A549 (cell line): ENCODE data around the gene VSIG4. TPM values are rescaled to one million over a fixed set of nuclear protein-coding genes. Genes with fewer than 3 reads are reported as not detected.

Source experiments
- ATAC-seq, 2 experiments: fragments of 200-7000 bp in 1 of 2; fragments of >200 bp in 1 of 2; cut with Nextera tagmentation in 1 of 2; cut with Tn5 transposase in 1 of 2; 3 replicates each; pipeline versions ENCODE4 v1.8.0 to v1.9.1; 2018 to 2020; ENCODE audit warnings: mild to moderate bottlenecking in 1 of 2, moderate library complexity in 1 of 2
- CTCF ChIA-PET: fragments of 300-600 bp; sonication (Branson Sonifier 250); formaldehyde crosslinking; extraction: SDS; loops from one replicate; lab custom pipeline; 2021; ENCODE audit warnings: antibody characterized with exemption, inconsistent platforms; lab: Yijun Ruan, JAX
- POLR2A ChIA-PET: fragments of 350-600 bp; formaldehyde crosslinking; extraction: SDS; loops from one replicate; lab custom pipeline; 2021; ENCODE audit warnings: antibody characterized with exemption, inconsistent platforms; lab: Yijun Ruan, JAX
- DNase-seq, 2 experiments: peaks; one replicate each; pipeline versions ENCODE4 v3.0.0 to v3.0.0-alpha.2; 2011 to 2016; ENCODE audit warnings: low read depth in 1 of 2, low spot score in 1 of 2
- FAIRE-seq: peaks from 2 replicates; lab custom pipeline; 2011; peaks lifted over from hg19 to GRCh38; lab: Jason Lieb, UNC
- H3K27ac ChIP-seq, 2 experiments: fragments of >200 bp; sonication (Bioruptor Twin); formaldehyde crosslinking; 3 replicates each; pipeline ENCODE4 v1.5.1; 2016 to 2017
- H3K4me1 ChIP-seq: fragments of >200 bp; sonication (Bioruptor Twin); formaldehyde crosslinking; 3 replicates; pipeline ENCODE4 v1.6.1; 2016
- H3K4me2 ChIP-seq: fragments of >200 bp; sonication (Bioruptor Twin); formaldehyde crosslinking; 3 replicates; pipeline ENCODE4 v1.6.1; 2016
- H3K4me3 ChIP-seq: fragments of >200 bp; sonication (Bioruptor Twin); formaldehyde crosslinking; 3 replicates; pipeline ENCODE4 v1.5.1; 2016
- H3K9me3 ChIP-seq: fragments of >200 bp; sonication (Bioruptor Twin); formaldehyde crosslinking; 3 replicates; pipeline ENCODE4 v1.6.1; 2016
- CBX2 ChIP-seq: fragments of 200-600 bp; sonication (generic); IDR thresholded peaks from 2 replicates; pipeline ENCODE4 v1.6.1; 2016; ENCODE audit warnings: low read depth, mild to moderate bottlenecking, borderline replicate concordance
- CEBPB ChIP-seq, 2 experiments: fragments of >200 bp in 1 of 2; sonication (Bioruptor Twin) in 1 of 2; formaldehyde crosslinking in 1 of 2; IDR thresholded peaks; 2 replicates each; pipeline ENCODE4 v1.6.1; 2012 to 2016
- CHD2 ChIP-seq: fragments of 150-350 bp; IDR thresholded peaks from 2 replicates; pipeline ENCODE4 v1.6.1; 2014; ENCODE audit warnings: low read length; ENCODE audit not compliant: partially characterized antibody
- EHF ChIP-seq: fragments of 250-450 bp; sonication (Bioruptor Pico); IDR thresholded peaks from 2 replicates; pipeline ENCODE4 v1.5.0; 2020; ENCODE audit warnings: mild to moderate bottlenecking
- EP300 ChIP-seq, 2 experiments: fragments of >200 bp; sonication (Bioruptor Twin); formaldehyde crosslinking; IDR thresholded peaks; 2 replicates in 1 of 2; 3 replicates in 1 of 2; pipeline ENCODE4 v1.6.1; 2016 to 2017
- ESRRA ChIP-seq: fragments of 150-350 bp; IDR thresholded peaks from 2 replicates; pipeline ENCODE4 v1.6.1; 2014; ENCODE audit warnings: mild to moderate bottlenecking, low read length, borderline replicate concordance
- FOSB ChIP-seq: fragments of 250-450 bp; sonication (Bioruptor Pico); IDR thresholded peaks from 2 replicates; pipeline ENCODE4 v1.5.0; 2020; ENCODE audit warnings: mild to moderate bottlenecking, moderate library complexity
- GATA3 ChIP-seq: IDR thresholded peaks from 2 replicates; pipeline ENCODE4 v1.6.1; 2012; ENCODE audit warnings: borderline replicate concordance
- HEYL ChIP-seq: fragments of 250-450 bp; sonication (Bioruptor Pico); IDR thresholded peaks from 2 replicates; pipeline ENCODE4 v1.8.0; 2021; ENCODE audit warnings: mild to moderate bottlenecking, moderate library complexity
- KDM5A ChIP-seq: fragments of 200-600 bp; sonication (generic); IDR thresholded peaks from 2 replicates; pipeline ENCODE4 v1.6.1; 2016; ENCODE audit warnings: antibody characterized with exemption, mild to moderate bottlenecking
- MAFK ChIP-seq: fragments of 450-650 bp; IDR thresholded peaks from 2 replicates; pipeline ENCODE4 v1.6.1; 2014; ENCODE audit not compliant: partially characterized antibody
- MAZ ChIP-seq: fragments of 150-350 bp; IDR thresholded peaks from 2 replicates; pipeline ENCODE4 v1.6.1; 2014; ENCODE audit warnings: antibody characterized with exemption, low read depth, low read length, borderline replicate concordance
- MYC ChIP-seq: IDR thresholded peaks from 2 replicates; pipeline ENCODE4 v1.6.1; 2012; ENCODE audit warnings: mild to moderate bottlenecking, inconsistent platforms, low read length, improper control_type of control experiment, borderline replicate concordance
- NPAS2 ChIP-seq: fragments of 250-450 bp; sonication (Bioruptor Pico); IDR thresholded peaks from 2 replicates; pipeline ENCODE4 v1.8.0; 2022; ENCODE audit warnings: mild to moderate bottlenecking, moderate library complexity, borderline replicate concordance
- NR3C1 ChIP-seq: fragments of >200 bp; sonication (Bioruptor Twin); formaldehyde crosslinking; IDR thresholded peaks from 3 replicates; pipeline ENCODE4 v1.6.1; 2017
- POLR2A ChIP-seq: IDR thresholded peaks from 2 replicates; pipeline ENCODE4 v1.6.1; 2012; ENCODE audit warnings: mild to moderate bottlenecking, low read length
- POLR2AphosphoS2 ChIP-seq: conservative IDR thresholded peaks from 2 replicates; pipeline ENCODE4 v1.6.1; 2012; ENCODE audit warnings: low read length, improper control_type of control experiment, inconsistent platforms
- RARB ChIP-seq: fragments of 250-450 bp; sonication (Bioruptor Pico); IDR thresholded peaks from 2 replicates; pipeline ENCODE4 v1.8.0; 2021; ENCODE audit warnings: mild to moderate bottlenecking, moderate library complexity
- RCOR1 ChIP-seq: fragments of 150-350 bp; IDR thresholded peaks from 2 replicates; pipeline ENCODE4 v1.6.1; 2014; ENCODE audit warnings: antibody characterized with exemption, low read length, low read depth
- RFX5 ChIP-seq: fragments of 450-650 bp; IDR thresholded peaks from 2 replicates; pipeline ENCODE4 v1.7.1; 2014; ENCODE audit warnings: antibody characterized with exemption, mild to moderate bottlenecking, moderate library complexity
- RNF2 ChIP-seq: fragments of 200-600 bp; sonication (generic); IDR thresholded peaks from 2 replicates; pipeline ENCODE4 v1.6.1; 2016; ENCODE audit warnings: low read depth, mild to moderate bottlenecking, antibody characterized with exemption, moderate library complexity, borderline replicate concordance
- SREBF2 ChIP-seq: fragments of 450-650 bp; IDR thresholded peaks from 2 replicates; pipeline ENCODE4 v1.6.1; 2014; ENCODE audit warnings: mild to moderate bottlenecking, moderate library complexity
- TFCP2L1 ChIP-seq: fragments of 250-450 bp; sonication (Bioruptor Pico); IDR thresholded peaks from 2 replicates; pipeline ENCODE4 v1.5.0; 2021; ENCODE audit warnings: mild to moderate bottlenecking
- TP53 ChIP-seq: fragments of 250-450 bp; sonication (Bioruptor Pico); IDR thresholded peaks from 2 replicates; pipeline ENCODE4 v1.5.0; 2021; ENCODE audit warnings: mild to moderate bottlenecking, moderate library complexity
- USF2 ChIP-seq: fragments of 450-650 bp; IDR thresholded peaks from 2 replicates; pipeline ENCODE4 v1.6.1; 2014; ENCODE audit warnings: antibody characterized with exemption
- ZFP36 ChIP-seq: fragments of 450-650 bp; IDR thresholded peaks from 2 replicates; pipeline ENCODE4 v1.6.1; 2014; ENCODE audit warnings: borderline replicate concordance; ENCODE audit not compliant: partially characterized antibody
- WGBS: methylation state at CpG from one replicate; pipeline ENCODE4 v1.1.6; 2017; ENCODE audit errors: missing lambda C conversion rate; 5-methylcytosine and 5-hydroxymethylcytosine counted together
- polyA plus RNA-seq, 4 experiments: library from polyadenylated mRNA; depleted of rRNA in 3 of 4; stranded (reverse); fragments of >200 nt; fragmentation: RNase III in 1 of 4; extraction: RNeasy Plus Mini Kit Qiagen cat#74134 plus additional on column Dnase treatment in 1 of 4; gene quantifications; 2 replicates in 3 of 4; 3 replicates in 1 of 4; pipeline ENCODE4 v1.2.3, GENCODE V29; 2011 to 2017
- TF ChIP-seq, protein P1 (sequence below): IDR thresholded peaks from 2 replicates; pipeline ENCODE4 v1.6.1; 2012; ENCODE audit warnings: low read depth, borderline replicate concordance
- TF ChIP-seq, protein P2 (sequence below): fragments of 250-450 bp; sonication (Bioruptor Pico); IDR thresholded peaks from 2 replicates; pipeline ENCODE4 v1.5.0; 2021; ENCODE audit warnings: mild to moderate bottlenecking, moderate library complexity, borderline replicate concordance

Gene VSIG4
- polyA plus RNA-seq, 2 of the 4 experiments (the other 2 are of a cell fraction): not detected

GRCh38 chrX:66007851-66008250, 32.0 kb downstream of the VSIG4 start:
- Histone ChIP-seq H3K4me2 (no peak overlapping the region), H3K4me1 (no peaks in the 10 kb centered on the region), H3K27ac (no peak overlapping the region), H3K9me3 (no peaks in the 10 kb centered on the region), H3K4me3 (no peak overlapping the region)
- ChIA-PET POLR2A (no interaction called here), CTCF (interaction anchor here (0.6 kb wide), 1 partner anchor 60 kb away, joined by 4 read pairs; no protein-coding TSS in a partner anchor)
- DNase-seq (no peak), FAIRE-seq (no peak), ATAC-seq (no peak)
- TF ChIP-seq RFX5 (no peak), HEYL (CRISPR knock-in tag) (no peak), ZFP36 (no peak), EHF (no peak), EP300 (IDR thresholded peaks at IDR 0.05) (no peak), RNF2 (no peak), SREBF2 (no peak), ESRRA (no peak), POLR2A (no peak), KDM5A (no peak), CEBPB (IDR thresholded peaks at IDR 0.05) (no peak), MAFK (no peak), NPAS2 (CRISPR knock-in tag) (no peak), RARB (CRISPR knock-in tag) (no peak)
- TF ChIP-seq, protein P1, sequence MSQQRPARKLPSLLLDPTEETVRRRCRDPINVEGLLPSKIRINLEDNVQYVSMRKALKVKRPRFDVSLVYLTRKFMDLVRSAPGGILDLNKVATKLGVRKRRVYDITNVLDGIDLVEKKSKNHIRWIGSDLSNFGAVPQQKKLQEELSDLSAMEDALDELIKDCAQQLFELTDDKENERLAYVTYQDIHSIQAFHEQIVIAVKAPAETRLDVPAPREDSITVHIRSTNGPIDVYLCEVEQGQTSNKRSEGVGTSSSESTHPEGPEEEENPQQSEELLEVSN: no peak
- TF ChIP-seq, protein P2, sequence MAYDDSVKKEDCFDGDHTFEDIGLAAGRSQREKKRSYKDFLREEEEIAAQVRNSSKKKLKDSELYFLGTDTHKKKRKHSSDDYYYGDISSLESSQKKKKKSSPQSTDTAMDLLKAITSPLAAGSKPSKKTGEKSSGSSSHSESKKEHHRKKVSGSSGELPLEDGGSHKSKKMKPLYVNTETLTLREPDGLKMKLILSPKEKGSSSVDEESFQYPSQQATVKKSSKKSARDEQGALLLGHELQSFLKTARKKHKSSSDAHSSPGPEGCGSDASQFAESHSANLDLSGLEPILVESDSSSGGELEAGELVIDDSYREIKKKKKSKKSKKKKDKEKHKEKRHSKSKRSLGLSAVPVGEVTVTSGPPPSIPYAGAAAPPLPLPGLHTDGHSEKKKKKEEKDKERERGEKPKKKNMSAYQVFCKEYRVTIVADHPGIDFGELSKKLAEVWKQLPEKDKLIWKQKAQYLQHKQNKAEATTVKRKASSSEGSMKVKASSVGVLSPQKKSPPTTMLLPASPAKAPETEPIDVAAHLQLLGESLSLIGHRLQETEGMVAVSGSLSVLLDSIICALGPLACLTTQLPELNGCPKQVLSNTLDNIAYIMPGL: no peak

DNA sequence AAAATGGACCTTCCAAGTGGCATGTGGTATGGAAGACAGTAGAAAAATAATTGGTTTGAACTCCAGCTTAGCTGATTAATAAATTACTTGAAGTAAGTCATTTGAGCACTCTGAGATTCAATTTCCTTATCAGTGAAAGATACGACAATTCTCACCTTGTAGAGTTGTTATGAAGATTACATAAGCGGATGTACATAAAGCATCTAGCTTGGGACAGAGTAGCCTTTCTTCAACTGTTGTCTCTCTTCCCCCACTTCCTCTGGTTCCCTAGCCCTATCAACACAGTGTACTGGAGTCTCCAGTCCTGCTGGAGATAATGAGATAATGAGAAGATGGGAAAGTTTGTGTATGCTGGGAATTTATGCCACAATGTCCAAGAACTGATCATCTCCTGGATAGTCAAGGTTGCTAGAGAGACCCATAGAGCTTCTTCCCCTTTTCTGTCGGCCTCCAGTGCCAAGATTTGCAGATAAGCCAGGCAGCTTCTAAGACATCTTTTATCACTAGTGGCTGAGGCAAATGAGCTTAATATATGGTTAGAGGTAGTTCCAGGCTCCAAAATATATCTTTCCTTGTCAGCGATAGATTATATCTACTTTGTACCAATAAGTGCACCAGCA, 33.9 kb downstream of the VSIG4 start:
- H3K4me2 ChIP-seq: no peak overlapping the region
- ChIA-PET POLR2A (no interaction called here), CTCF (no interaction called here)
- no peaks in the 10 kb centered on the region for H3K9me3 ChIP-seq
- H3K4me1 ChIP-seq: no peaks in the 10 kb centered on the region
- DNase-seq (no peak), ATAC-seq (no peak), FAIRE-seq (peak; percentile 43)
- TF ChIP-seq CBX2 (no peak), HEYL (CRISPR knock-in tag) (no peak), NR3C1 (no peak)
- WGBS: 48% methylated on average over 4 of the region's 4 CpGs
- H3K27ac ChIP-seq: no peak overlapping the region
- H3K4me3 ChIP-seq: no peak overlapping the region

DNA sequence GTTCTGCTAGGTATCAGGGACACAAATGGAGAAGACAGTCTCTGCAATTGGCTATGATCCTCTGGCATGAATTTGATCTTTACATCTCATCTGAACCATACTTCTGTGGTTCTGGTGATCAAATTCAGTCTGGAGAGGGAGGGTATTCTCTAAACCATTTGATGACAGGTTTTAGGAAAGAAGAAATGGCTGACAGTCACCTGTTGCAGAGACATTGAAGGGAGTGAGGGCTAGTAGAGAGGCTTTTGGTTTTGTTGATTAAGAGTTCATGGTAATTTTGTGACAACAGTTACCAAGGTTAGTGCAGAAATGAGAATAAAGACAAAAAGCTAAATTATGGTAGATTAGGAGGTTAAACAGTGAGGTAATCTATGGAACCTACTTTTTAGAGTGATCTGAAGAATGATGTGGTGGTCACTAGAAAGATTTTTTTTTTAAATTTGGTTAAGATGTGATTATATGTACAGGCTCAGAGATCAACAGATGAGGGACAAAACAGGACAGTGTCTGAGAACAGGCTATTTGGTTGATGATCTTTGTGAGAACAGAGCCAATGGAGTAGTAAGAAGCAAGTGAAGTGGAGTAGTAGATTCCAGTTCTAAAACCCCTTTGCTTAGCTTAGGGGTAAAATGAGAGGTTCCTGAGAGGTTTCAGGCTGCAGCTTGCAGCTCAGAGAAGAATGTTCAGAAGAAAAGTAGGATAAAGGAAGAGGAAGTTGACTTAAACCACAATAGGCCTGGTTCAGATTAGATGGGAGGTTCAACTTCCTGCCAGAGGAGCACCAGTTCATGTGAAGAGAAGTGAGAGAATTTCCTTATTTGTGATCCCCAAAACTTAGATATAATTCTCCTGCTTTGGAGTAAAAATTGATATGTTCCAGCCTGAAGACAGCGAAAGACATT, 34.7 kb downstream of the VSIG4 start:
- CTCF ChIA-PET: no interaction called here
- ATAC-seq: no peak

More for the DNA sequence above, 34.7 kb downstream of the VSIG4 start:
- Histone ChIP-seq H3K4me1 (no peaks in the 10 kb centered on the region), H3K27ac (no peak overlapping the region), H3K4me2 (no peak overlapping the region), H3K9me3 (no peaks in the 10 kb centered on the region), H3K4me3 (no peak overlapping the region)
- TF ChIP-seq NR3C1: no peak
- TF ChIP-seq MAZ: no peak
- TF ChIP-seq RCOR1: no peak
- no peak for TF ChIP-seq FOSB (CRISPR knock-in tag)
- no peak for TF ChIP-seq GATA3
- TF ChIP-seq, protein P1: no peak
- TF ChIP-seq MYC: no peak
- TF ChIP-seq TFCP2L1 (CRISPR knock-in tag): no peak
- no peak for TF ChIP-seq CHD2
- no peak for TF ChIP-seq USF2
- TF ChIP-seq TP53 (CRISPR knock-in tag): no peak
- TF ChIP-seq POLR2AphosphoS2: no peak
- no peak for TF ChIP-seq ZFP36
- DNase-seq (no peak), FAIRE-seq (peak; percentile 39)
- 13% methylated on average over 1 of the region's 1 CpG for WGBS
- POLR2A ChIA-PET: no interaction called here
